ENCODE data around the gene SYNPR.

Gene SYNPR

DNA sequence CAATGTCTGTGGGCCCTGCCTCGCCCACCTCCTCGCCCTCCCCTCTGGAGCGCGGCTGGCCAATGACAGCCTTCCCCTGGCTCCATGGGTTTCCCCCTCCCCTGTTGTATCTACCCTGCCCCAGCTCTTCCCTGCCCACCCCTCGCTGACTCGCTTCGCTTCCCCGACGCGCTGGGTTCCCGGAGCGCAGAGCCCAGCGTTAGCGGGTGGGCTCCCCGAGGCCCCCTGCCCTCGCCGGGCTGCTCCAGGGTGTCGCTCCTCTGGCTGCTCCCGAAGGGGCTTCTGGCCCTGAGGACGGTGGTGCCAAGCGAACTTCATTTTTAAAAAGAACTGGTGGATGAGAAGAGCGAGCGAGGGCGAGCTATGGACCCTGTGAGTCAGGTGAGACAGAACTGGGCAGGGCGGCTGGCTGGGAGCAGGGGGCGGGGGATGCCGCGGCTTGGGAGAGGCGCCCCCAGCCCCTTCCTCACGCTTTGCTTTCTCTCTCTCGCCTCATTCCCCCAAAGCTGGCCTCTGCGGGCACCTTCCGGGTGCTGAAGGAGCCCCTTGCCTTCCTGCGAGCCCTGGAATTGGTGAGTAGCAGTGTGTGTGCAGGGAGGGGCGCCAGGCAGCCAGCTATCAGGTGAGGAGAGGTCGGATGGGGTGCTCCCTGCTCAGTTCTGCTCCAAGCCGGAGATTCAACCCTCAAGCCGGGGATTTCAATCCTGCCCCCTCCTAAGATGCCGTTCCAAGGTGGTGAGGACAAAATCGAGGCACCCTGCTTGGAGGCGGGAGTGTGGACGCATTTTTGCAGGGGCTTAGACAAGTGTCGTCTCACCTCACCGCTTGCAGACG lies at the start of gene SYNPR:
Gene SYNPR (plus strand): TSS at position 138 of the 834 bp plus-strand sequence.
- Histone ChIP-seq H3K4me1 (ENCODE audit: low read length) (no peaks in the 10 kb centered on the region), H3K4me3 (ENCODE audit: low read length) (no peak within 1 kb of the TSS), H3K27me3 (replicated peaks; ENCODE audit: insufficient read depth, low read length) (no peaks in the 10 kb centered on the region), H3K79me2 (ENCODE audit: low read length) (no peaks in the 10 kb centered on the region), H3K36me3 (replicated peaks; ENCODE audit: insufficient read depth, low read length) (no peaks in the 10 kb centered on the region), H3K4me2 (ENCODE audit: low read depth, low read length) (no peak within 1 kb of the TSS), H3F3A (ENCODE audit: insufficient read depth, low read length) (no peaks in the 10 kb centered on the region), H3K9ac (ENCODE audit: low read length) (no peak within 1 kb of the TSS), H3K9me2 (replicated peaks; ENCODE audit: insufficient read depth, low read length) (no peaks in the 10 kb centered on the region), H2AFZ (ENCODE audit: low read length) (no peak within 1 kb of the TSS), H4K20me1 (ENCODE audit: insufficient read depth, low read length) (no peaks in the 10 kb centered on the region), H3K27ac (ENCODE audit: low read length) (no peak within 1 kb of the TSS), H3K9me3 (replicated peaks; ENCODE audit: insufficient read depth, low read length) (no peaks in the 10 kb centered on the region)
- DNase-seq, result no peak
- no peak for TF ChIP-seq EZH2phosphoT487 (IDR thresholded peaks at IDR 0.05; ENCODE audit: low read length)

DNA sequence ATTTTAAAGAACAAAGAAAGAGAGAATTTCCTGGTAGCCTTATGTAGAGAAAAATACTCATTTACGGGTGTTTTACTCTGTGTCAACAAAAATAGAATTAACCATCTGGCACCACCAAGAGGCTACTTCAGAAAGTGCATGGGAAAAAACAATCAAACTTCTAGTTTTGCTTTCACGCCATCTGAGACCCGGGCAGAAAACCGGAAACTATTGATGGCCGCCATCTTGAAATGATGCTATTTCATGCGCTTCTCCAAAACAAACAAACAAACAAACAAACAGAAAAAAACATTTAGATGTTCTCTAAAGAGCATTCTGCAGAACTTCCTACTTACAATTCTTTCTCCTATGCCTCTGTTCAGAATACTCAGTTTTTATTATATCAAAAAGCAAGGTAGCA lies 49.4 kb upstream of the SYNPR start:
- H3K36me3 ChIP-seq (replicated peaks; ENCODE audit: insufficient read depth, low read length), result no peaks in the 10 kb centered on the region
- H3K9ac ChIP-seq (ENCODE audit: low read length), result no peak overlapping the region
- no peaks in the 10 kb centered on the region for H3K79me2 ChIP-seq (ENCODE audit: low read length)
- peak overlapping the region; percentile 92 for H2AFZ ChIP-seq (ENCODE audit: low read length)
- no peaks in the 10 kb centered on the region for H3K9me2 ChIP-seq (replicated peaks; ENCODE audit: insufficient read depth, low read length)
- H3K27ac ChIP-seq (ENCODE audit: low read length), result no peak overlapping the region
- H4K20me1 ChIP-seq (ENCODE audit: insufficient read depth, low read length), result no peaks in the 10 kb centered on the region
- DNase-seq, result peak; percentile 83
- TF ChIP-seq EZH2phosphoT487 (IDR thresholded peaks at IDR 0.05; ENCODE audit: low read length), result no peak
- TF ChIP-seq, protein P1, sequence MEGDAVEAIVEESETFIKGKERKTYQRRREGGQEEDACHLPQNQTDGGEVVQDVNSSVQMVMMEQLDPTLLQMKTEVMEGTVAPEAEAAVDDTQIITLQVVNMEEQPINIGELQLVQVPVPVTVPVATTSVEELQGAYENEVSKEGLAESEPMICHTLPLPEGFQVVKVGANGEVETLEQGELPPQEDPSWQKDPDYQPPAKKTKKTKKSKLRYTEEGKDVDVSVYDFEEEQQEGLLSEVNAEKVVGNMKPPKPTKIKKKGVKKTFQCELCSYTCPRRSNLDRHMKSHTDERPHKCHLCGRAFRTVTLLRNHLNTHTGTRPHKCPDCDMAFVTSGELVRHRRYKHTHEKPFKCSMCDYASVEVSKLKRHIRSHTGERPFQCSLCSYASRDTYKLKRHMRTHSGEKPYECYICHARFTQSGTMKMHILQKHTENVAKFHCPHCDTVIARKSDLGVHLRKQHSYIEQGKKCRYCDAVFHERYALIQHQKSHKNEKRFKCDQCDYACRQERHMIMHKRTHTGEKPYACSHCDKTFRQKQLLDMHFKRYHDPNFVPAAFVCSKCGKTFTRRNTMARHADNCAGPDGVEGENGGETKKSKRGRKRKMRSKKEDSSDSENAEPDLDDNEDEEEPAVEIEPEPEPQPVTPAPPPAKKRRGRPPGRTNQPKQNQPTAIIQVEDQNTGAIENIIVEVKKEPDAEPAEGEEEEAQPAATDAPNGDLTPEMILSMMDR (IDR thresholded peaks at IDR 0.05; ENCODE audit: low read length), result peak; percentile 76
- no peak for TF ChIP-seq EZH2 (optimal IDR thresholded peaks at IDR 0.05; ENCODE audit: low read depth, low read length)
- H3F3A ChIP-seq (ENCODE audit: insufficient read depth, low read length), result no peaks in the 10 kb centered on the region
- peak overlapping the region; percentile 19; the same call in 1 of the 2 replicates for H3K4me3 ChIP-seq (ENCODE audit: low read length)
- 0 out of 2 replicates have a peak, but pooled peaks cover 4% of the 10 kb centered on the region for H3K4me1 ChIP-seq (ENCODE audit: low read length)
- H3K9me3 ChIP-seq (replicated peaks; ENCODE audit: insufficient read depth, low read length), result no peaks in the 10 kb centered on the region
- H3K27me3 ChIP-seq (replicated peaks; ENCODE audit: insufficient read depth, low read length), result no peaks in the 10 kb centered on the region
- H3K4me2 ChIP-seq (ENCODE audit: low read depth, low read length), result peak overlapping the region; percentile 52

- no peak for TF ChIP-seq EZH2phosphoT487 (IDR thresholded peaks at IDR 0.05; ENCODE audit: low read length)
- no peak for TF ChIP-seq EZH2 (optimal IDR thresholded peaks at IDR 0.05; ENCODE audit: low read depth, low read length)
- TF ChIP-seq, protein P1 (IDR thresholded peaks at IDR 0.05; ENCODE audit: low read length), result no peak
- no peak overlapping the region for H3K27ac ChIP-seq (ENCODE audit: low read length)
- H4K20me1 ChIP-seq (ENCODE audit: insufficient read depth, low read length), result no peaks in the 10 kb centered on the region
- H3K4me3 ChIP-seq (ENCODE audit: low read length), result no peak overlapping the region
- no peak overlapping the region for H2AFZ ChIP-seq (ENCODE audit: low read length)
- no peaks in the 10 kb centered on the region for H3K9me2 ChIP-seq (replicated peaks; ENCODE audit: insufficient read depth, low read length)
- no peaks in the 10 kb centered on the region for H3K27me3 ChIP-seq (replicated peaks; ENCODE audit: insufficient read depth, low read length)
- H3F3A ChIP-seq (ENCODE audit: insufficient read depth, low read length), result no peaks in the 10 kb centered on the region
- H3K36me3 ChIP-seq (replicated peaks; ENCODE audit: insufficient read depth, low read length), result no peaks in the 10 kb centered on the region
- no peak overlapping the region for H3K9ac ChIP-seq (ENCODE audit: low read length)
- H3K4me1 ChIP-seq (ENCODE audit: low read length), result 0 out of 2 replicates have a peak, but pooled peaks cover 4% of the 10 kb centered on the region
- no peaks in the 10 kb centered on the region for H3K79me2 ChIP-seq (ENCODE audit: low read length)
- no peak for DNase-seq
- H3K4me2 ChIP-seq (ENCODE audit: low read depth, low read length), result no peak overlapping the region
- H3K9me3 ChIP-seq (replicated peaks; ENCODE audit: insufficient read depth, low read length), result no peaks in the 10 kb centered on the region
Measured at GRCh38 chr3:63230146-63230545, 48.0 kb upstream of the SYNPR start.

GRCh38 chr3:63231643-63232042 lies 46.5 kb upstream of the SYNPR start:
- H3K27me3 ChIP-seq (replicated peaks; ENCODE audit: insufficient read depth, low read length), result no peaks in the 10 kb centered on the region
- H4K20me1 ChIP-seq (ENCODE audit: insufficient read depth, low read length), result no peaks in the 10 kb centered on the region
- no peak overlapping the region for H3K27ac ChIP-seq (ENCODE audit: low read length)
- TF ChIP-seq EZH2 (optimal IDR thresholded peaks at IDR 0.05; ENCODE audit: low read depth, low read length), result no peak
- no peaks in the 10 kb centered on the region for H3K36me3 ChIP-seq (replicated peaks; ENCODE audit: insufficient read depth, low read length)
- 0 out of 2 replicates have a peak, but pooled peaks cover 4% of the 10 kb centered on the region for H3K4me1 ChIP-seq (ENCODE audit: low read length)
- H3K9ac ChIP-seq (ENCODE audit: low read length), result no peak overlapping the region
- H3K4me2 ChIP-seq (ENCODE audit: low read depth, low read length), result no peak overlapping the region
- DNase-seq, result no peak
- H2AFZ ChIP-seq (ENCODE audit: low read length), result no peak overlapping the region
- no peaks in the 10 kb centered on the region for H3K79me2 ChIP-seq (ENCODE audit: low read length)
- H3K9me3 ChIP-seq (replicated peaks; ENCODE audit: insufficient read depth, low read length), result no peaks in the 10 kb centered on the region
- H3K9me2 ChIP-seq (replicated peaks; ENCODE audit: insufficient read depth, low read length), result no peaks in the 10 kb centered on the region
- no peak overlapping the region for H3K4me3 ChIP-seq (ENCODE audit: low read length)
- no peaks in the 10 kb centered on the region for H3F3A ChIP-seq (ENCODE audit: insufficient read depth, low read length)

Measured in MM.1S (cell line).